RWPE1 (cell line): ENCODE data around the gene FAM171A2.

ENCODE experiments used
- CTCF ChIA-PET: fragments of 350-600 bp; sonication (Branson Sonifier 250); formaldehyde crosslinking; extraction: SDS; loops from one replicate; lab custom pipeline; 2021; lab: Yijun Ruan, JAX
- POLR2A ChIA-PET: fragments of 400-600 bp; formaldehyde crosslinking; extraction: SDS; loops from one replicate; lab custom pipeline; 2020; ENCODE audit warnings: antibody characterized with exemption; ENCODE audit not compliant: low non-redundant PET; lab: Yijun Ruan, JAX
- DNase-seq: peaks from one replicate; pipeline ENCODE4 v3.0.0; 2012; ENCODE audit warnings: low spot score
- H3K27ac ChIP-seq: fragments of 450-650 bp; 2 replicates; pipeline ENCODE4 v1.5.1; 2017
- TF ChIP-seq, protein P1 (sequence below): fragments of 450-650 bp; conservative IDR thresholded peaks from 2 replicates; pipeline ENCODE4 v1.5.1; 2017; ENCODE audit warnings: low read depth, mild to moderate bottlenecking

FAM171A2 gene

DNA sequence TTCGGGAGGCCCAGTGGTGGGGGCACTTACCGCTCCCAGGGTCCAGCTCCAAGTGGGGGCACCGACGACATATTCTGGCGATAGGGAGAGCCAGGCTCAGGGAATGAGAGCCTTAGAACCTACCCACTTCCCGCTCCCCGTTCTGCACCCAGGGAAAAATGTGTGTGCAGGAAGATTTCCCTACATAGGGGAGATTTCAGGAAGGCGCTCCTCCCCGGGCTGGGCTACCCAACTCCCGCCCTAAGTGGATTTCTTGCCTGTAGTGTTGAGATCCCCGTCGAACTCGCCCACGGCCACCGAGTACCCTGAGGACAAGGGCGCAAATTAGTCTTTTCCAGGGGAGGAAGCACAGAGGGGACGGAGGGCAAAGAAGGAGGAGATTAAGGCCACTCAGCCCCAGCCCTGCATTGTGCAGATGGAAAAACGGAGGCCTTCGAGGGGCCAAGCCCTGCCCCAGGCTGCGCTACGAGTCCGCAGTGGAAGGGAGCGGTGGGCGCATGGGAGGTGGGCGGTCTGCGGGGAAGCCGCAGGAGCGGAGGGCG is 20.7 kb upstream of the FAM171A2 start:
- ChIA-PET POLR2A (no interaction called here), CTCF (interaction anchor here (1.0 kb wide), 1 partner anchor 21 kb away, joined by 4 read pairs; the partner anchor contains the start of gene FAM171A2)
- DNase-seq, result no peak
- H3K27ac ChIP-seq, result peak overlapping the region; percentile 51
- TF ChIP-seq, protein P1, sequence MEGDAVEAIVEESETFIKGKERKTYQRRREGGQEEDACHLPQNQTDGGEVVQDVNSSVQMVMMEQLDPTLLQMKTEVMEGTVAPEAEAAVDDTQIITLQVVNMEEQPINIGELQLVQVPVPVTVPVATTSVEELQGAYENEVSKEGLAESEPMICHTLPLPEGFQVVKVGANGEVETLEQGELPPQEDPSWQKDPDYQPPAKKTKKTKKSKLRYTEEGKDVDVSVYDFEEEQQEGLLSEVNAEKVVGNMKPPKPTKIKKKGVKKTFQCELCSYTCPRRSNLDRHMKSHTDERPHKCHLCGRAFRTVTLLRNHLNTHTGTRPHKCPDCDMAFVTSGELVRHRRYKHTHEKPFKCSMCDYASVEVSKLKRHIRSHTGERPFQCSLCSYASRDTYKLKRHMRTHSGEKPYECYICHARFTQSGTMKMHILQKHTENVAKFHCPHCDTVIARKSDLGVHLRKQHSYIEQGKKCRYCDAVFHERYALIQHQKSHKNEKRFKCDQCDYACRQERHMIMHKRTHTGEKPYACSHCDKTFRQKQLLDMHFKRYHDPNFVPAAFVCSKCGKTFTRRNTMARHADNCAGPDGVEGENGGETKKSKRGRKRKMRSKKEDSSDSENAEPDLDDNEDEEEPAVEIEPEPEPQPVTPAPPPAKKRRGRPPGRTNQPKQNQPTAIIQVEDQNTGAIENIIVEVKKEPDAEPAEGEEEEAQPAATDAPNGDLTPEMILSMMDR, result no peak

DNA sequence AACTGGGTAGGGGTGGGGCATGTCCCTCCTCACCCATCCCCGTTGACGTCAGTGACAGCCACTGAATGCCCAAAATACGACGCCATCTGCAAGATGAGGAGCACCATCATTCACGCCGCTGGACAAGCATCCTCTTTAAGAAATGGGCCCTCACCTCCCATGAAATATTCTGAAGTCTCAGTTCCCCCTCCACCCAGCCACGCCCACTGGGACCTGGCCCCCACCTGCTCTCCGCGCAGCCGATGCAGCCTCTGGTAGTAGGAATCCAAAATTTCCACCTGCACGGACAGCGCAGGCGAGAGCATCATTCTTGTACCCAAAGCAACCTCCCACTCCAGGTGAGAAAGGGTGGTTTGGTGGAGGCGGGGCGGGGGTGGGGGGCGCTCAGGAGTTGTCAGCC is 20.2 kb upstream of the FAM171A2 start:
- TF ChIP-seq, protein P1, result no peak
- no peak overlapping the region for H3K27ac ChIP-seq
- no peak for DNase-seq
- ChIA-PET POLR2A (no interaction called here), CTCF (no interaction called here)

DNA sequence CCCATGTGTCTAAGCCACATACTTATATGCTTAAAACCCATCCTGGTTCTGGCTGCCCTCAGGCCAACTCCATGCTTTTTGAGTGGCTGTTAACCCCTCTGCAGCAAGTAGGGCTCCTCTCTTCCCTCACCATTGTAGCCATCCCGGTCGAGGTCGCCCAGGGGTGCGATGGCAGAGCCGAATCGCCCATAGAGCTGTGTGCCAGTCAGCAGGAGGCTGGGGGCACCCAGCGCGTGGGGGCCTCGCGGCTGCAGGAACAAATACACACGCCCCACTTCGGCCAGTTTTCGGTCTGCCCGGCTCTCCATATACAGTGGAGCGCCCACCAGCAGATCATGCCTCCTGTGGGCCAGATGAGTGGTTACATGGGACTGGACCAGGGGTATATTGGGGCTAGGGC is 19.7 kb upstream of the FAM171A2 start:
- TF ChIP-seq, protein P1, result no peak
- DNase-seq, result no peak
- ChIA-PET POLR2A (no interaction called here), CTCF (no interaction called here)
- no peak overlapping the region for H3K27ac ChIP-seq

DNA sequence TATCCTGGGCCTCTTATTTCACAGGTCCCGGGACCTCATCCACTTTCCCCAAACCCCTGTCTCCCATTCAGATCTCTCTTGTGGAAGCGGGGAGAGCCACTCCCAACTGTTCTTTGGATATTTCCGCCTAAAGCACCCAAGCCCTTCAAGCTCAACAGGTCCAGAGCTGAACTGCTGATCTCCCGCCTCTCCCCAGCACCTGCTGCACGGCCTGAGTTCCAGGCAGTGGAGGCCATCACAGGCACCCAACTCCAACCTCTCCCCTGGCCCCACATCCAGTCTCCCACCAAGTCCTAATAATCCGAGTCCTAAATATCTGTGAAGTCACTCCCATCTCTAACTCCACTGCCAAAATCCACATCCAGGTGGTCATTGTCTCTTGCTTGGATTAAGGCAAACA is 19.3 kb upstream of the FAM171A2 start:
- H3K27ac ChIP-seq, result no peak overlapping the region
- ChIA-PET CTCF (no interaction called here), POLR2A (no interaction called here)
- no peak for DNase-seq
- TF ChIP-seq, protein P1, result no peak

DNA sequence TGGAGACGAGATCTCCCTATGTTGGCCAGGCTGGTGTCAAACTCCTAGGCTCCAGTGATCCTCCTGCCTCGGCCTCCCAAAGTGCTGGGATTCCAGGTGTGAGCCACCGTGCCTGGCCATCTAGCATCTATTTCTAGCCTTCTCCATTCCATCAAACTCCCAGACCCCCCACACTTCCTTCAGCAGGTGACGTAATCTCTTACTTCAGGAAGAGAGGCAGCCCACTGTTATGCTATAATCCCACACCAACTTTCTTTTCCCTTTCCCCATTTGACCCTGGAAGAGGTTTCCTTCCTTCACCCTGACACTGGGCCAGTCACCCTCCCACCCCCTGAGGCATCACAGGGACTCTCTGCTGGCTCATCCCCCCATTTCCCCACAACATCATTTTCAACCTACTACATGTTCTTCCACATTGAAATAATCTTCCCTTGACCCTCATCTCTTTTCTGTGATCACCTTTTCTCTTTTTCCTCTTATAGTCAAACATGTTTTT is 18.2 kb upstream of the FAM171A2 start:
- TF ChIP-seq, protein P1, result no peak
- no peak overlapping the region for H3K27ac ChIP-seq
- POLR2A ChIA-PET, result no interaction called here
- DNase-seq, result no peak
- CTCF ChIA-PET, result interaction anchor here (0.6 kb wide), 1 partner anchor 306 kb away, joined by 7 read pairs; no protein-coding TSS in a partner anchor

DNA sequence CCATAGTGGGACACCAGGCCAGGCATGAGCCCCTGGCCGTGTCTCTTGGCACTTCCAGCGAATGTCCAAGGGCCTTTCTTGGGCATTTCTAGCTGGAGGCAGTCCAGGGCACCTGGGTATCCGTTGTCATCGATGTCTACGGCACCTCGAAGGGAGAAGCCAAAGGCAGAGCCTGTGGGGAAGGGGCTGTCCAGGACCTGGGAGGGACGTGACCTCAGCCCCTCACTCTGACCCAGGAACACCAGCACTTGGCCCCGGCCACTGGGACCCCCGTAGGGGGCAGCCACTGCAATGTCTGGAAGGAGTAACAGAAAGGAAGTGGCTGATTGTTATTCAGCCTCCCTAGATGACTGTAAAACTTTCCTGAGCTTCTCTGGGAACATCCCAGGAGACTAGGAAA is 17.1 kb upstream of the FAM171A2 start:
- CTCF ChIA-PET, result interaction anchor here (0.7 kb wide), 1 partner anchor 355 kb away, joined by 3 read pairs; no protein-coding TSS in a partner anchor

More for the DNA sequence above, 17.1 kb upstream of the FAM171A2 start:
- DNase-seq, result no peak
- POLR2A ChIA-PET, result no interaction called here
- TF ChIP-seq, protein P1, result no peak
- H3K27ac ChIP-seq, result no peak overlapping the region
